ENCODE data around the gene OR2T27. TPM values are rescaled to one million over a fixed set of nuclear protein-coding genes. Genes with fewer than 3 reads are reported as not detected.
"Not testable (repeated sequence)": the region's sequence is repeated elsewhere in the genome, so short reads cannot be mapped to it uniquely, and the experiment has no call there.

The OR2T27 gene
- total and polyA plus RNA-seq, 12 donors: not detected

DNA sequence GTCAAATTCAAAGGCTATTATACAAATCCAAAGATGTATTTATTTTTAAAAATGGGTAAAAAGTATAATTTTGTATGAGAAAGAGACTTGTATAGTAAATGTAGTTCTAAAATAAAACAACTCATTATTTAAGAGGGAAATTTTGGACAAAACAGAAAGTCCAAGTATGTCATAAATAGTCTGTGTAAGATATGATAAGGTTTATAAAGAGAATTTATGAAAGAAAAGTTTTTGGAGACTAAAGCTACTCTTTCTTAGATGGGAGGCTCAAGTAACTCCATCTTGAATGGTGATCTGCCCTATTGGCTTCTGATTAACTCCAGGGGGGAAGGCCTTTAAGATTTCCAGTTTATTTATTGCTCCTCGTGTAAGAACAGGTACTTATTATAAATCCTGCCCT, 14.7 kb upstream of the OR2T27 start:
- WGBS, 4 donors: 63 to 85% (median 72%) methylated on average over 1 of the region's 1 CpG
- no peak for DNase-seq
- intact Hi-C loops (cut with DNase I): no loop called here
- no peaks in the 10 kb centered on the region for H3K27me3 ChIP-seq
- TF ChIP-seq POLR2A (IDR thresholded peaks at IDR 0.05): no peak
- TF ChIP-seq, protein P1, sequence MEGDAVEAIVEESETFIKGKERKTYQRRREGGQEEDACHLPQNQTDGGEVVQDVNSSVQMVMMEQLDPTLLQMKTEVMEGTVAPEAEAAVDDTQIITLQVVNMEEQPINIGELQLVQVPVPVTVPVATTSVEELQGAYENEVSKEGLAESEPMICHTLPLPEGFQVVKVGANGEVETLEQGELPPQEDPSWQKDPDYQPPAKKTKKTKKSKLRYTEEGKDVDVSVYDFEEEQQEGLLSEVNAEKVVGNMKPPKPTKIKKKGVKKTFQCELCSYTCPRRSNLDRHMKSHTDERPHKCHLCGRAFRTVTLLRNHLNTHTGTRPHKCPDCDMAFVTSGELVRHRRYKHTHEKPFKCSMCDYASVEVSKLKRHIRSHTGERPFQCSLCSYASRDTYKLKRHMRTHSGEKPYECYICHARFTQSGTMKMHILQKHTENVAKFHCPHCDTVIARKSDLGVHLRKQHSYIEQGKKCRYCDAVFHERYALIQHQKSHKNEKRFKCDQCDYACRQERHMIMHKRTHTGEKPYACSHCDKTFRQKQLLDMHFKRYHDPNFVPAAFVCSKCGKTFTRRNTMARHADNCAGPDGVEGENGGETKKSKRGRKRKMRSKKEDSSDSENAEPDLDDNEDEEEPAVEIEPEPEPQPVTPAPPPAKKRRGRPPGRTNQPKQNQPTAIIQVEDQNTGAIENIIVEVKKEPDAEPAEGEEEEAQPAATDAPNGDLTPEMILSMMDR (IDR thresholded peaks at IDR 0.05): no peak
- H3K36me3 ChIP-seq (replicated peaks in 1 of 2): no peaks in the 10 kb centered on the region
- peaks cover 0 to 4% (median 3%) of the 10 kb centered on the region in 3 donors for H3K9me3 ChIP-seq (replicated peaks in 1 of 3)
- no peak overlapping the region for H3K27ac ChIP-seq
- no peaks in the 10 kb centered on the region for H3K4me1 ChIP-seq (replicated peaks in 1 of 2)
- no peak overlapping the region for H3K4me3 ChIP-seq

DNA sequence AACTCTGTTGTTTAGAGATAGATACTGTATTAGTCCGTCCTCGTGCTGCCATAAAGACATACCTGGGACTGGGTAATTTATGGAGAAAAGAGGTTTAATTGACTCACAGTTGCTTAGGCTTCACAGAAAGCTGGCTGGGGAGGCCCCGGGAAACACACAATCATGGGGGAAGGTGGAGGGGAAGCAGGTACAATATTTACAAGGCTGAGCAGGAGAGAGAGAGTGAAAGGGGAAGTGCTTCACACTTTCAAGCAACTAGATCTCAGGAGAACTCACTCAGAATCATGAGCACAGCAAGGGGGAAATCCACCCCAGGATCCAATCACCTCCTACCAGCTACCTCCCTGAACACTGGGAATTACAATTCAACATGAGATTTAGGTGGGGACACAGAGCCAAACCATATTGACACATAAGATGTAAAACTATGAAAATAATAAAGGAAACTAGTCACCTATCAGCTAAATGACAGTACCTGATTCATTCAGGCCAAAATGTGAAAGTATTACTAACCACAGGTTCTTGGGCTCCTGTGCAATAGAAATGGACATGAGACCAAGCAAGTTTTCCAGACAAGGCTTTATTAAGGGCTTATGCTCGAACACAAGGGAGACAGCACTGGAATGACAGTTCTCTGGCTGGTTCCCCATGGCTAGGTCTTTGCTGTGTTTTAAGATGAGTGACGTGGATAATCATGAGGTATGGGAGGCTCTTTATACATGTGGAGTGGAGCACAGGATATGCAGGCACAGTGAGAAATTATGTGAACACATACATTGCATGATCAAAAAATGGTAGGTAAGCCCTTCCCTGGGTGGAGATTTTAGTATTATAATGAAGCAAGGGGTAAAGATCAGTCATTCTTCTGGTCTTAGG, 8.4 kb upstream of the OR2T27 start:
- H3K4me1 ChIP-seq (replicated peaks in 1 of 2); H3K27me3 ChIP-seq; H3K4me3 ChIP-seq; H3K36me3 ChIP-seq (replicated peaks in 1 of 2); H3K9me3 ChIP-seq (replicated peaks in 1 of 3); DNase-seq; intact Hi-C loops (cut with DNase I); H3K27ac ChIP-seq: not testable (repeated sequence)
- 55 to 64% (median 59%) methylated on average over 5 of the region's 5 CpGs for WGBS, 4 donors

DNA sequence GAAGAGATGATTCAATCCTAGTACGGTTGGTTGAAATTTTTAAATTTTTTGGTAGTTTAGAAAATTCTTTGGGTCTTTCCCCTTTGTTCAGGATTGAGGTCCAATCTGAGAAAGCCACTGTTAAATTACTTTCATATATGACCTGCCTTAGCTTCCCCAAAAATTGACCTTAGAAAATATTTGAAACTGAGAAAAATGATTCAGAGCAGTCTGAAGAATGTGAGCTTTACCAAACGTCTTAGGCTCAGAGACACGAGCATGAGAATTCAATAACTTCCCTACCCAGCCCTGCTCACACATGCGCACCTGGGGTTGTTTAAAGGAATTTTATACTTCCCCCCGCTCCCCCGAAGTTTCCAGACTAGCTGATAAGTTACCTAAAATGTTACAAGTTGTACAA, 1.5 kb upstream of the OR2T27 start:
- H3K9me3 ChIP-seq (replicated peaks in 1 of 3); intact Hi-C loops (cut with DNase I); DNase-seq; H3K4me1 ChIP-seq (replicated peaks in 1 of 2); H3K36me3 ChIP-seq (replicated peaks in 1 of 2); H3K27ac ChIP-seq; H3K27me3 ChIP-seq; H3K4me3 ChIP-seq: not testable (repeated sequence)
- WGBS, 4 donors: 64 to 87% (median 75%) methylated on average over 1 to 6 of the region's 6 CpGs

DNA sequence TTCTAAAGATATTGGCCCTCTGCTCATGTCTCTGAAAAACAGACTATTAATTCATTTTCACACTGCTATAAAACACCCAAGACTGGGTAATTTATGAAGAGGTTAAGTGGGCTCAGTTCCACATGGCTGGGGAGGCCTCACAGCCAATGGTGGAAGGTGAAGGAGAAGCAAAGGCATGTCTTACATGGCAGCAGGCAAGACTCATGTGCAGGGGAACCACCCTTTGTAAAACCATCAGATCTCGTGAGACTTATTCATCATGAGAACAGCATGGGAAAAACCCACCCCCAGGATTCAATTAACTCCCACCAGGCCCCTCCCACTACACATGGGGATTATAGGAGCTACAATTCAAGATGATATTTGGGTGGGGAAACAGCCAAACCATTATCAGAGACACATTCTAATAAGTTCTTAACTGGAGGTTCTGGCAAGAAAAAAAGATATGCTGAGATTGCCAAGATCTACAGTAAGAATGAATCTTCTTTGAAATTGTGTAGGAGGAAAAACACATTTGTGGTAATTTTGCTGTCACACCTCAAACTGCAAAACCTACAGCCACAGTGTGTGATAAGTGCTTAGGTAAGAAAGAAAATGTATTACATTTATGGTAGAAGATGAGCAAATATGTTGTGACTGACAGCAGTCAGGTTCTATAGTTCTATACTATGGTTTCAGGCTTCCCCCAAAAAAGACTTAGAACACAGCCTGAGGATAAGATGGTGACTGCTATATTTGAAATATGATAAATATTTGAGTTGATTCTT, 6.4 kb downstream of the OR2T27 start:
- H3K4me1 ChIP-seq (replicated peaks in 1 of 2); DNase-seq; H3K9me3 ChIP-seq (replicated peaks in 1 of 3); H3K27me3 ChIP-seq; H3K36me3 ChIP-seq (replicated peaks in 1 of 2); intact Hi-C loops (cut with DNase I); H3K4me3 ChIP-seq; H3K27ac ChIP-seq: not testable (repeated sequence)
- no CpG with 5 or more reads among the region's 1 CpG for WGBS, 4 donors

DNA sequence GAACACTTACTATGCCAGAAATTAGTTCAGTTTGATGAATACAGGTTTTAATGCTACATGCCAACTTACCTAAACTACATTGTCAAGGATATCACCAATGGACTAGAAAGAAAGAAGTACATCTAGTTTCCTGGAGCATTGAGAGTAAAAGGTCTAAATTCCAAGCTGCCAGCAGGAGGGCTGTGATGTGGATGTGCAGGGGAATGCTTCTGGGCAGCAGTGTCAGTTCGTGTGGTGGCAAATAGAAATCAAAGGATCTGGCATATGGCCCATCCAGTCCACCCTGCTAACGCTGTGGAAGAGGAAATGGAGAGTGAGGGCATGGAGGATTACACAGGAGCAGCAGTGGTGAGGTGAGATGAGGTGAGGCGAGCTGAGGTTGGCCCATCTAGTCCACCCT, 10.2 kb downstream of the OR2T27 start, which contains the start of gene OR2T35:
Gene OR2T35, minus strand, starts transcription at position 101 of the 400 bp plus-strand sequence. CDS start 6,020 bp downstream, outside the sequence.
- H3K4me1 ChIP-seq (replicated peaks in 1 of 2); H3K27ac ChIP-seq; H3K36me3 ChIP-seq (replicated peaks in 1 of 2); H3K4me3 ChIP-seq; DNase-seq; H3K27me3 ChIP-seq; intact Hi-C loops (cut with DNase I); H3K9me3 ChIP-seq (replicated peaks in 1 of 3): not testable (repeated sequence)
- 63 to 78% (median 70%) methylated on average over 1 to 2 of the region's 3 CpGs for WGBS, 4 donors

DNA sequence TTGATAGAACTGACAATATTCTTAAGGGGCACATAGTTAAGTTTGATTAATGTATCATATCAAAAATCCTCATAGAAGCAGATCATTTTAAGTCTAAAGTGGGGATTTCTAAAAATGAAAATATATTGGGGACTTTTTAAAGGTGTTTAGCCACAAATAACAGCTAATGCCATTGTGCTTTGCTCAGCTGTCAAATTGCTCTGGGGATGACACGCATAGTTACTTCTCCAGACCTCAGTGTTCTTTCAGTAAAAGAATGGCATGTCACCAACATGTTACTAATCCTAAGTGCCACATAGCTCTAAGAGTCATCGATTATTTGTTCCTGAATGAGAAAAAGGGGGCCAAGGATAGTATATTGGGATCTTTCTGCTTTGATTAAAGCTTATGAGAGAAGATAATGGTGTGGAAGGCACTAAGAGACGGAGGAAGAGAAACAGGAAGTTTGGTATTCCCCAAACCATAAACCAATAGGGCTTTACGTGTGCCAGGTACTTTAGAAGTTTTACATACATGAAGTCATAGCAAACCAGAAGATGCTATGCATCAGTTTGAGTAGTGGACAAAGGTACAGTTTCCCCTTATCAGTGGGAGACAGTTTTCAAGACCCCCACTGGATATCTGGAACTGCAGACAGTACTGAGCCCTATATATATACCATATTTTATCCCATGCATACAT, 12.2 kb downstream of the OR2T27 start:
- H3K4me3 ChIP-seq; DNase-seq; H3K27me3 ChIP-seq; H3K36me3 ChIP-seq (replicated peaks in 1 of 2); H3K27ac ChIP-seq; H3K9me3 ChIP-seq (replicated peaks in 1 of 3); intact Hi-C loops (cut with DNase I); H3K4me1 ChIP-seq (replicated peaks in 1 of 2): not testable (repeated sequence)
- WGBS, 4 donors: no CpG with 5 or more reads among the region's 4 CpGs

DNA sequence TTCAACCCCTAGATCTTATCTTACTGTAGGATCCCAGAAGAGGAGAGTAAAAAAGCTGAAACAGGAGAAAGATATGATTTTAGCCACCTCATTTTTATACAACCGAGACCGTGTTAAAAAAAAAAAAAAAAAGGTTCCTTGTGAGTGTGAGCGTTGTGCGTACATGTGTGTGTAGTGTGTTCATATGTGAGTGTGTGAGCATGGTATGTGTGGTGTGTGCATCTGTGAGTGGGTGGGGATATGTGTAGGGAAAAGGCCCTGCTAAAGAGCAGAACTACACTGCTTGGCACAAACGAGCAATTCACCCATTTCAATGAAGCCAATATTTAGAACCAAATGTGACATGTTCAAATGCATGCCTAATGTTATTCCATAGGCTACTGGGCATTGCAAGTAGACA, 13.7 kb downstream of the OR2T27 start:
- H3K27me3 ChIP-seq; H3K9me3 ChIP-seq (replicated peaks in 1 of 3); H3K36me3 ChIP-seq (replicated peaks in 1 of 2); H3K27ac ChIP-seq; H3K4me3 ChIP-seq; H3K4me1 ChIP-seq (replicated peaks in 1 of 2); intact Hi-C loops (cut with DNase I); DNase-seq: not testable (repeated sequence)
- WGBS, 4 donors: 93% methylated on average over 4 of the region's 5 CpGs; no CpG with 5 or more reads in 3 of the 4 donors

DNA sequence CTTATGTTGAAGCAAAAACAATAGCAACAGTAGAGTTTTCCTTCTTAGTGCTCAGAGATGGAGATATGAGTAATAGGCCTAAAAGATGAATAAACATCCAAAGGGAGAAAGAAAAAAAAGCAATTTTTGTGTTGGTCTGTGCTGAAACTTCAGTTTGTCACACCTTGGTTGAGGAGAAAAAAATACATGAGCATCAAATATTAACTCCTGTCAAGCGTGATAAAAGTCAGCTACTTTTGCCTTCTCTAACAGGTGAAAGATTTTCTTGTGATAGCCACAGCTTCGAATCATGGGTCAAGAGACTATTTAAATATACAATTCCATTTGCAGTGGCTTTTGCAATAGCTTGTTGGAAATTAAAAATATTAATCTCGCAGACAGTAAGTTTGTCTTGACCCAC, 14.4 kb downstream of the OR2T27 start:
- intact Hi-C loops (cut with DNase I); DNase-seq; H3K4me3 ChIP-seq; H3K4me1 ChIP-seq (replicated peaks in 1 of 2); H3K36me3 ChIP-seq (replicated peaks in 1 of 2); H3K27me3 ChIP-seq; H3K27ac ChIP-seq; H3K9me3 ChIP-seq (replicated peaks in 1 of 3): not testable (repeated sequence)
- no CpG with 5 or more reads among the region's 3 CpGs for WGBS, 4 donors

DNA sequence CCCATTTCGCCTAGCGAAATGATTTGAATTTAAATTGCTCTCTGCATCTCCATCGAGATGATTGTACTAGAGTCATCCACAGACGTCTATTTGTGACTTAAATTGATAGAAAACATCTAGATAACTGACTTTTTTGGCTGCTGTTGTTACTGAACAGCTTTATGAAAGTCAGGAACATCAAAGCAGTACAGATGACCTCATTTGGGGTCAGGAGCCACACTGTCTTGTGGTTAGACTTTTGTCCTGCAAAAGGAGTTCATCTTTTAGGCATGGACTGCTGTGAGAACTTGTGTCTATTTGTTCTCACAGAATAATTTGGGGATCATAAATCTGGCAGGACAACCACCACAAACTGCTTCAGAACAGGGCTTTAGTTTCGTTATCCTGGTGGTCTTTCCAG, 15.7 kb downstream of the OR2T27 start:
- H3K9me3 ChIP-seq (replicated peaks in 1 of 3); H3K27me3 ChIP-seq; H3K4me1 ChIP-seq (replicated peaks in 1 of 2); H3K27ac ChIP-seq; H3K36me3 ChIP-seq (replicated peaks in 1 of 2); DNase-seq; intact Hi-C loops (cut with DNase I); H3K4me3 ChIP-seq: not testable (repeated sequence)
- no CpG with 5 or more reads among the region's 5 CpGs for WGBS, 4 donors
